GM18508 (cell line): Measurements from ENCODE around the gene PID1.
"Not testable (repeated sequence)": the region's sequence is repeated elsewhere in the genome, so short reads cannot be mapped to it uniquely, and the experiment has no call there.

ENCODE experiments used
- ATAC-seq: cut with Tn5 transposase; IDR thresholded peaks from one replicate; pipeline ENCODE4 v1.9.1; 2021; ENCODE audit warnings: moderate number of reproducible peaks; ENCODE audit not compliant: insufficient read depth, unreplicated experiment

Gene PID1

GRCh38 chr2:229087843-229088516 lies 183.1 kb downstream of the PID1 start:
- no peak for ATAC-seq

DNA sequence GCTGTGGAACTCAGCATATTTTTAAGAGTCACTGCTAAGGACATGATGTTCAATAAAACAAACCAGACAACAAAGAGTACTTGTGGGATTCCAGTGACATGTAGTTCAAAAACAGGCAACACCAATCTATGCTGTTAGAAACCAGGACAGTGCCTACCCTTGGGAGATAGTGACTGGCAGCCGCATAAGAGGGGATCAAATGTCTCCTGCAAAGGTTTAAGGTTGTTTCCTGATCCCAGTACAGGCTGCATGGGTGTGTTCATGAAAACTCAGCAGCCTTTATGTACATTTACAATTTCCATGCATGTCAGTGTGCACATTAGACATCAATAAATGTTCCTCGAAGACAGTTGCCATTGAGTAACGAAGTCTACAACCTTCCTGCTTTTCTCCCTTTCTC lies 183.8 kb downstream of the PID1 start:
- ATAC-seq, result no peak

DNA sequence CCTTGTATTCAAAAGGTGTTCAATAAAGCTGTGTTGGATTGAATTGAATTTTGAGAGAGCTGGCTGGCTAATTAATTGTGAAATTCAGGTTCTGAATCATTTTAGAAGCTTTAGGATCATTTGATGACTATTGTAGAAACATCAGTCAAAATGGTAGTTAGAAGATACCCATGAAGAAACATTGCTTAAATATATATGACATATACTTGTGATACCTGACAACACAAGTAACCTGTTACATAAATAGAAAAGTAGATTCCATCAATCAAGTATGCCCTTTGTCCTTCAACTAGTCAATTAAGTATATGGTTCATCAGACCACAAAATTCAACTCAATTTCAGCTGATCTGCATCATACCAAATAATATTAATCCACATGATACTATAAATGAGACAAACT lies 185.6 kb downstream of the PID1 start:
- ATAC-seq, result no peak

DNA sequence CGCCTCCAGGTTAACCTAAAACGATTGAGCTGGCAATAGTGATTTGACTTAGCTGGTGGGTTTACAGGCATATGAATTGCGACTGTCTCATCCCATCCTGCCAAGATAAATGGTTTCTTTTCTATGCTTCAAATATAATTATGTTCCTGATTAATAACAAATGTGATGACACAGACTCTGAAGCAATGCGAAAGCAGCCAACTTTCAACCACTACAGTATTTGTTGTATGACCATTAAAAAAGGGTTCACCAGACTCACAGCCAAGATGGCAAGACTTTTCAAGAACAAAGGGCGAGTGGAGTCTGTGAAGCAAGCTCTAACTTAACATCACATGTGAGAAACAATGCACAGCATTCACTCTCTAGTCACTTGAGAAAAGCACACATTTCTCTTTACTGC lies 186.6 kb downstream of the PID1 start:
- ATAC-seq, result no peak

DNA sequence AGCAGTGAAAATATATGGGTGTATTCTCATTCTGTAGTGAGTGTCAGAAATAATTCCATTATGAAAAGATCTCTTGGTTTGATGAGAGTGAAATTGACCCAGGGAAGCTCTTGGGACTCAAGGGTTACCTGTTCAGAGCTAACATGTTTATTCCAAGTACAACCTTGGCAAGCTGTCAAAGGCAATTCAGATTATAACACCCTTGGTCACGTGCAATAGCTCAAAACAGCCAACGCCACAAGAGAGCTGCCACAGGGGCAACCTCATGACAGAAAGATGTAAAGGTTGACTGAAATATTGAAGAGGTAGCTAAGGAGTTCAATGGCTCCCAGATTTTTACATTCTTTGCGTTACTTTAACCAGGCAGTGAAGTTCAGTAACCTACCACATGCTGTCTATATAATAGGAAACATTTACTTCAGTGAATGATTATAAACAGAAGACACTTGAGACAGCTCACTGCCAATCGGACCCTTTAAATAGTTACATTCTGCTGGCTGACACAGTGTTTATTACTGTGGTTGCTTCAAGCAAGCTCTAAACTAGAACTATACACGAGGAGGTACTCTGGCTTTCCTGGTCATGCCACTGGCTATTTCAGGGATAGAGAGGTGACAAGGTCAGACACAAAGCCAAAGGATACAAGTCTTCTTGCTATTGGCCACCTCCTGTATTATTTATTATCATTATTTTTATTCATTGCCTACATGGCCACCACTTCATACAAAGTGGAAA lies 187.3 kb downstream of the PID1 start:
- ATAC-seq, result no peak

- no peak for ATAC-seq
Observed at GRCh38 chr2:229081411-229081810, 189.7 kb downstream of the PID1 start.

GRCh38 chr2:229080172-229080571 lies 190.9 kb downstream of the PID1 start:
- no peak for ATAC-seq

DNA sequence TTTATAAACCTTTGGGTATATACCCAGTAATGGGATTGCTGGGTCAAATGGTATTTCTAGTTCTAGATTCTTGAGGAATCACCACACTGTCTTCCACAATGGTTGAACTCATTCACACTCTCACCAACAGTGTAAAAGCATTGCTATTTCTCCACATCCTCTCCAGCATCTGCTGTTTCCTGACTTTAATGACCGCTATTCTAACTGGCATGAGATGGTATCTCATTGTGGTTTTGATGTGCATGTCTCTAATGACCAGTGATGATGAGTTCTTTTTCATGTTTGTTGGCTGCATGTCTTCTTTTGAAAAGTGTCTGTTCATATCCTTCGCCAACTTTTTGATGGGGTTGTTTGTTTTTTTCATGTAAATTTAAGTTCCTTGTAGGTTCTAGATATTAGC lies 194.2 kb downstream of the PID1 start:
- ATAC-seq, result not testable (repeated sequence)

DNA sequence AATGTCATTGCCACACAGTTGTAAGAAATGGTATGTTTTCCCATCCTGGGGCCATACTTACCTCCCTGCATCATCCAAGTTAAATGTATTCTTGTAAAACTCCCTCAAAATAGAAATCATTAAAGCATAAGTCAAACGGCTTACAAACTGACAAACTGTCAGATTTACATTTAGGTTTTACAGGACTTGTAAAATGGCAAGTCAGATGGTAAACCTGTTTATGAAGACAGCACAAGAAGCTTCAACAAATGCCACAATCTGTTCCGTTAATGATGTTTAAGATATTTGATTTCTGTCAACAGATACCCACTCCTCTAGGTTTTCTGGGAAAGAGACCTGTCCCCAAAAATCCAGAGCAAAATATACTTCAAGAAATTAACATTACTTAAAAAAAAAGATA lies 197.2 kb downstream of the PID1 start:
- no peak for ATAC-seq

DNA sequence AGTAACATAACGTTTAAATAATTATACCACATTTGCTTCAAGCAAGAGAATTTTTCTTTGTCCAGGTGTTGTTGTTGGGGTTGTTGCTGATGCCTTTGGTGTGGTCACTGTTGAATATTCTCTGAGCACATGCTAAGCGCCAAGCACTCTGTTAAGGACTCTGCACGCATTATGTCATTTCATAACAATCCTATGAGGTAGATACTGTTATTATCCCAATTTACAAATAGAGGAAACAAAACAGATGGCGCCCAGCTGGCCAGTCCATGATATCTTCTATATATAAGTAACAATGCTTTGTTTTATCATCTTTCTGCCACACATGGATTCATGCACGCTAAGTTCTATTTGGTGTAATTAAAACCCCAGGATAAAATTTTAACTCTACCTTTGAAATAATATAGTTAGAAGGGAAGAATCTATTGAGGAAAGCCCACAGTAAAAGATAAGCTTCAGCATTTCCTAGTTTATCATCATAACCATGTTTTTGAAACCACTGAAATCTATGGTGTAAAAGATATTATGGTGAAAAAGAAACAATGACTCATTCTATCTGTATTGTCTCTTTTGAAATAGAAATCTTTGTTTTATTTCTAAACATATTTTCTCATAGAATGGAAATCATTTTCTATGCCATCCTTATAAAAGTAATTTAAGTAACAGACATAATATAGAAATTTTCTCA lies 199.7 kb downstream of the PID1 start:
- no peak for ATAC-seq

GRCh38 chr2:229066121-229066715 lies 204.9 kb downstream of the PID1 start:
- ATAC-seq, result no peak

- no peak for ATAC-seq
Observed at GRCh38 chr2:229064749-229065148, 206.3 kb downstream of the PID1 start.

DNA sequence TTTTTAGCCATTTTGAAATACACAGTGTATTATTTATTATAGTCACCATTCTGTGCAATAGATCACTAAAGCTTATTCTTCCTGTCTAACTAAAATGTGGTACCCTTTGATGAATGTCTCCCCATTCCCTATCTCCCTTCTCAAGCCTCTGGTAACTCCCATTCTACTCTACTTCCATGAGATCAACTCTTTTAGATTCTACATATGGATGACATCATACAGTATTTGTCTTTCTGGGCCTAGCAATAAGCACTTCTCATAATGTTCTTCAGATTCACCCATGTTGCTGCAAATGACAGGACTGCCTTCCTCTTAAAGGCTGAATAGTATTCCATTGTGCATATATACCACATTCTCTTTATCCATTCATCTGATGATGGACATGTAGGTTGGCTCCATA lies 210.9 kb downstream of the PID1 start:
- no peak for ATAC-seq

- no peak for ATAC-seq
Observed at GRCh38 chr2:229059331-229060033, 211.6 kb downstream of the PID1 start.

DNA sequence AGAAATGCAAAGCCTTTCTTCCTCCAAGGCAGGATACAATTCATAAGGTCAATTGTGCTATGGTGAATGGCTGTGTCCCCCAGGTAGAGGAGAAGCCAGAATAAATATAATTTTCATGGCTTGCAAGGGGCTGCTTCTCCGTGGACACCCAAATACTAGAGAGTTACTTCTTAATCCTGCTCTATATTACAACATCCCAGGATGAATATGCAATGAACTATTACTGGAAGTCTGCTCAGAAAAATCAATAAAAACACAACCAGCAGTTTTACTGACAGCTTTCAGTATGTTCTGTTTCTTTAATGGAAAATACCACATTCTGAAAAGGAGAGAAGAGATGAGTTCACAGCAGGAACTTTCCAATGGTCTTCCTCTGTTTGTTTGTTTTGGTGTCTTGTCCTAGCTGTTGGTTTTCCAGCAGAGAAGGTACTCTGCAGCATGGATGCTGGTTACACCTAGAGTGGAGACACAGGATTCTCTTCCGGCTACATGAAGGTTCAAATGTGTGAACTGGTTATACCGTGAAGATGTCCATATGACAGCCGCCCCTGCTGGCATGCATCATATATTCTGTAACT lies 213.0 kb downstream of the PID1 start:
- no peak for ATAC-seq

DNA sequence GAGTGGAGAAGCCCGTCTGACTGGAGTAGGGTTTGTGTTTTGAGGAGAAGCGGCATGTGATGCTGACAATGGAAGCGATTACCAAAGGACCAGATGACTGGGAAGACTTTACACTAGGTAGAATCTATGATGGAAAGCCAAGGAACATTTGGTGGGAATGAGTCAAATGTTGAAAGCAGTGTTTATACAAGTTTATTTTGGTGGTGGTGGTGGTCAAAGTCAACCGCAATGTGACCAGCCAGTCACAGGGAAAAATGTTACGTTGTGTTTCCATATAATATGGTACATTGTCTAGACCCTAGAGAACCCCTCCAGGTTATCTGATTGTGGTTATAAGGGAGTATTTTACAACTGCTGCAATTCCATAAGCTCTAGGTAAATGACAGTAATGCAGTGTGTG lies 216.8 kb downstream of the PID1 start:
- no peak for ATAC-seq

GRCh38 chr2:229051798-229052197 lies 219.3 kb downstream of the PID1 start:
- no peak for ATAC-seq

GRCh38 chr2:229050133-229050532 lies 221.0 kb downstream of the PID1 start:
- no peak for ATAC-seq

DNA sequence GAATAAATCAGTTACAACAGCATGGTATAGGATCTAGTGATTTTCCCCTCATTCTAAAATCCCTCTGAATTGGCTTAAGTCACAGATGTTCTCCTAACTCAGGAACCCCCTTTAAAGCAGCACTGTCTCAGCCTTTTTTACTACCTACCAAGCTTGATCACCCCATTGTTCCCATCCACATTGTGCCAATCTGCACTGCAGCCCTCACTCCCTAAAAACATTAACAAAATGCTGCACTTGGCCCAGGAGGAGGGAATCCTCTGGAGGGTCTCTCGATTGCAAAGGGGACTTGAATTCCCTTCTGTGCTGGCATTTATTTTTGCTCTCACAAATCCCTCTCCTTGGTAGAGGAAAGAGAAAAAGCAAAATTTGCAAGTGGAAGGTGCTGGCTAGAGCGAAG lies 223.0 kb downstream of the PID1 start:
- ATAC-seq, result no peak

GRCh38 chr2:229045671-229046070 lies 225.4 kb downstream of the PID1 start:
- no peak for ATAC-seq
